Endodermal cell (in vitro differentiated cells): ENCODE results near the gene TSPAN4. TPM values are rescaled to one million over a fixed set of nuclear protein-coding genes. Genes with fewer than 3 reads are reported as not detected.

Experiments
- DNase-seq: peaks from one replicate; pipeline ENCODE4 v3.0.0-alpha.2; 2017
- H3K27ac ChIP-seq: 2 replicates; pipeline ENCODE4 v1.5.1; 2013; ENCODE audit warnings: mild to moderate bottlenecking, low read depth, low read length, moderate library complexity
- H3K27me3 ChIP-seq: 2 replicates; pipeline ENCODE4 v1.6.1; 2013; ENCODE audit warnings: mild to moderate bottlenecking, low read length, moderate library complexity; ENCODE audit not compliant: insufficient read depth, control insufficient read depth, poor library complexity, severe bottlenecking
- H3K36me3 ChIP-seq: 2 replicates; pipeline ENCODE4 v1.7.0; 2013; ENCODE audit warnings: mild to moderate bottlenecking, low read length, moderate library complexity; ENCODE audit not compliant: control insufficient read depth, insufficient read depth
- H3K4me1 ChIP-seq: one replicate; pipeline ENCODE4 v1.7.0; 2013; ENCODE audit warnings: low read length; ENCODE audit not compliant: control insufficient read depth, insufficient read depth
- H3K4me3 ChIP-seq: 2 replicates; pipeline ENCODE4 v1.5.1; 2013; ENCODE audit warnings: mild to moderate bottlenecking, low read length, moderate library complexity
- H3K9ac ChIP-seq: 2 replicates; pipeline ENCODE4 v1.6.1; 2013; ENCODE audit warnings: mild to moderate bottlenecking, low read length, moderate library complexity; ENCODE audit not compliant: poor library complexity, severe bottlenecking; ENCODE audit errors: extremely low read depth
- H3K9me3 ChIP-seq: 2 replicates; pipeline ENCODE4 v1.6.1; 2013; ENCODE audit warnings: mild to moderate bottlenecking, low read length, moderate library complexity; ENCODE audit not compliant: control insufficient read depth
- H3K27ac Mint-ChIP-seq: 2 replicates; pipeline ENCODE4 v1.8.0; 2020; ENCODE audit warnings: mixed read lengths
- H3K27me3 Mint-ChIP-seq: 2 replicates; pipeline ENCODE4 v1.8.0; 2021; ENCODE audit warnings: mild to moderate bottlenecking, mixed read lengths; ENCODE audit not compliant: insufficient read depth
- H3K36me3 Mint-ChIP-seq: 2 replicates; pipeline ENCODE4 v1.8.0; 2020; ENCODE audit warnings: low read depth, mixed read lengths
- H3K4me1 Mint-ChIP-seq: 2 replicates; pipeline ENCODE4 v1.8.0; 2020; ENCODE audit warnings: mixed read lengths
- H3K4me3 Mint-ChIP-seq: 2 replicates; pipeline ENCODE4 v1.8.0; 2020; ENCODE audit warnings: mild to moderate bottlenecking, moderate library complexity, mixed read lengths
- H3K9me3 Mint-ChIP-seq: 2 replicates; pipeline ENCODE4 v1.8.0; 2020; ENCODE audit warnings: mild to moderate bottlenecking, mixed read lengths
- CTCF ChIP-seq: fragments of 200-600 bp; sonication (generic); conservative IDR thresholded peaks from 2 replicates; pipeline ENCODE4 v1.5.0; 2021; ENCODE audit warnings: antibody characterized with exemption, mild to moderate bottlenecking
- WGBS, 2 experiments: methylation state at CpG; one replicate each; pipeline versions ENCODE4 v1.1.5 to v1.1.7; 2013; ENCODE audit warnings: missing lambda C conversion rate in 2 of 2, mixed read lengths in 1 of 2; ENCODE audit not compliant: insufficient coverage in 1 of 2, insufficient read length in 1 of 2; 5-methylcytosine and 5-hydroxymethylcytosine counted together
- total RNA-seq, 2 donors: library from RNA; stranded (reverse); fragmentation: NEBNext Ultra II Directional in 1 of 2; extraction: Animal tissue kit (Norgen Biotek cat#: 25700) in 1 of 2; gene quantifications; 2 replicates in 1 of 2; 3 replicates in 1 of 2; pipeline ENCODE4 v1.2.1, GENCODE V29; 2021

TSPAN4 gene
- total RNA-seq, 2 donors from 2014 or later: 56.8 to 71.1 TPM

- peaks cover 2% of the 10 kb centered on the region for H3K4me1 Mint-ChIP-seq
- WGBS, 2 experiments: 65 to 83% methylated on average over 6 to 27 of the region's 27 CpGs
- H3K9me3 ChIP-seq: no peaks in the 10 kb centered on the region
- no peaks in the 10 kb centered on the region for H3K27me3 ChIP-seq
- H3K9ac ChIP-seq: no peak overlapping the region
- no peak overlapping the region for H3K4me3 ChIP-seq
- H3K27ac ChIP-seq: peak overlapping the region; percentile 59
- no peak overlapping the region for H3K4me3 Mint-ChIP-seq
- peaks cover 18% of the 10 kb centered on the region for H3K36me3 Mint-ChIP-seq
- peaks cover 9% of the 10 kb centered on the region for H3K36me3 ChIP-seq
- TF ChIP-seq CTCF: no peak
- DNase-seq: no peak
- no peaks in the 10 kb centered on the region for H3K27me3 Mint-ChIP-seq
- H3K27ac Mint-ChIP-seq: no peak overlapping the region
- H3K9me3 Mint-ChIP-seq: no peaks in the 10 kb centered on the region
- no peaks in the 10 kb centered on the region for H3K4me1 ChIP-seq
Measured at GRCh38 chr11:890794-891540, 48.3 kb downstream of the TSPAN4 start.

GRCh38 chr11:893008-893654, 50.5 kb downstream of the TSPAN4 start:
- Histone ChIP-seq H3K36me3 (peaks cover 2% of the 10 kb centered on the region), H3K4me3 (no peak overlapping the region), H3K4me1 (no peaks in the 10 kb centered on the region), H3K27ac (no peak overlapping the region), H3K27me3 (no peaks in the 10 kb centered on the region), H3K9me3 (no peaks in the 10 kb centered on the region), H3K9ac (no peak overlapping the region)
- no peak for DNase-seq
- Mint-ChIP-seq H3K36me3 (peaks cover 4% of the 10 kb centered on the region), H3K4me3 (no peak overlapping the region), H3K27ac (no peak overlapping the region), H3K27me3 (no peaks in the 10 kb centered on the region), H3K4me1 (peaks cover 2% of the 10 kb centered on the region), H3K9me3 (no peaks in the 10 kb centered on the region)
- no peak for TF ChIP-seq CTCF
- WGBS, 2 experiments: 95% methylated on average over 13 of the region's 13 CpGs; no CpG with 5 or more reads in 1 of the 2 experiments

- 92 to 95% methylated on average over 9 to 12 of the region's 12 CpGs for WGBS, 2 experiments
Measured at GRCh38 chr11:894575-895201, 52.0 kb downstream of the TSPAN4 start.

More at GRCh38 chr11:894575-895201, 52.0 kb downstream of the TSPAN4 start:
- no peak overlapping the region for H3K4me3 ChIP-seq
- DNase-seq: no peak
- peaks cover 2% of the 10 kb centered on the region for H3K36me3 ChIP-seq
- no peaks in the 10 kb centered on the region for H3K9me3 ChIP-seq
- no peaks in the 10 kb centered on the region for H3K4me1 ChIP-seq
- peak; percentile 60 for TF ChIP-seq CTCF
- no peak overlapping the region for H3K27ac ChIP-seq
- no peaks in the 10 kb centered on the region for H3K27me3 ChIP-seq
- Mint-ChIP-seq H3K9me3 (no peaks in the 10 kb centered on the region), H3K4me3 (no peak overlapping the region), H3K27ac (no peak overlapping the region), H3K4me1 (peaks cover 2% of the 10 kb centered on the region), H3K36me3 (peaks cover 1% of the 10 kb centered on the region), H3K27me3 (no peaks in the 10 kb centered on the region)
- no peak overlapping the region for H3K9ac ChIP-seq
